Stomach smooth muscle (tissue), 2 donors: ENCODE data around the gene FJX1.

ENCODE experiments used
- H3K27ac ChIP-seq: one replicate; pipeline ENCODE4 v1.7.0; 2013; ENCODE audit warnings: mild to moderate bottlenecking, low read length, inconsistent platforms
- H3K27me3 ChIP-seq, 2 donors: one replicate each; pipeline ENCODE4 v1.7.0; 2013; ENCODE audit warnings: low read length in 2 of 2; ENCODE audit not compliant: insufficient read depth in 2 of 2, control insufficient read depth in 1 of 2
- H3K36me3 ChIP-seq, 2 donors: one replicate each; pipeline ENCODE4 v1.7.0; 2013; ENCODE audit warnings: low read length in 2 of 2; ENCODE audit not compliant: control insufficient read depth in 2 of 2, insufficient read depth in 2 of 2
- H3K4me1 ChIP-seq: one replicate; pipeline ENCODE4 v1.7.0; 2013; ENCODE audit warnings: low read length; ENCODE audit not compliant: control insufficient read depth, insufficient read depth
- H3K4me3 ChIP-seq, 2 donors: one replicate each; pipeline ENCODE4 v1.7.0; 2013; ENCODE audit warnings: low read length in 2 of 2
- H3K9ac ChIP-seq, 2 donors: one replicate each; pipeline ENCODE4 v1.7.0; 2013; ENCODE audit warnings: low read length in 2 of 2, mild to moderate bottlenecking in 1 of 2
- H3K9me3 ChIP-seq, 2 donors: one replicate each; pipeline ENCODE4 v1.7.0; 2013; ENCODE audit warnings: low read length in 2 of 2; ENCODE audit not compliant: control insufficient read depth in 2 of 2
- donor health status: healthy.
- donor health status: Pancreatic carcinoma.

The FJX1 gene, protein sequence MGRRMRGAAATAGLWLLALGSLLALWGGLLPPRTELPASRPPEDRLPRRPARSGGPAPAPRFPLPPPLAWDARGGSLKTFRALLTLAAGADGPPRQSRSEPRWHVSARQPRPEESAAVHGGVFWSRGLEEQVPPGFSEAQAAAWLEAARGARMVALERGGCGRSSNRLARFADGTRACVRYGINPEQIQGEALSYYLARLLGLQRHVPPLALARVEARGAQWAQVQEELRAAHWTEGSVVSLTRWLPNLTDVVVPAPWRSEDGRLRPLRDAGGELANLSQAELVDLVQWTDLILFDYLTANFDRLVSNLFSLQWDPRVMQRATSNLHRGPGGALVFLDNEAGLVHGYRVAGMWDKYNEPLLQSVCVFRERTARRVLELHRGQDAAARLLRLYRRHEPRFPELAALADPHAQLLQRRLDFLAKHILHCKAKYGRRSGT

DNA sequence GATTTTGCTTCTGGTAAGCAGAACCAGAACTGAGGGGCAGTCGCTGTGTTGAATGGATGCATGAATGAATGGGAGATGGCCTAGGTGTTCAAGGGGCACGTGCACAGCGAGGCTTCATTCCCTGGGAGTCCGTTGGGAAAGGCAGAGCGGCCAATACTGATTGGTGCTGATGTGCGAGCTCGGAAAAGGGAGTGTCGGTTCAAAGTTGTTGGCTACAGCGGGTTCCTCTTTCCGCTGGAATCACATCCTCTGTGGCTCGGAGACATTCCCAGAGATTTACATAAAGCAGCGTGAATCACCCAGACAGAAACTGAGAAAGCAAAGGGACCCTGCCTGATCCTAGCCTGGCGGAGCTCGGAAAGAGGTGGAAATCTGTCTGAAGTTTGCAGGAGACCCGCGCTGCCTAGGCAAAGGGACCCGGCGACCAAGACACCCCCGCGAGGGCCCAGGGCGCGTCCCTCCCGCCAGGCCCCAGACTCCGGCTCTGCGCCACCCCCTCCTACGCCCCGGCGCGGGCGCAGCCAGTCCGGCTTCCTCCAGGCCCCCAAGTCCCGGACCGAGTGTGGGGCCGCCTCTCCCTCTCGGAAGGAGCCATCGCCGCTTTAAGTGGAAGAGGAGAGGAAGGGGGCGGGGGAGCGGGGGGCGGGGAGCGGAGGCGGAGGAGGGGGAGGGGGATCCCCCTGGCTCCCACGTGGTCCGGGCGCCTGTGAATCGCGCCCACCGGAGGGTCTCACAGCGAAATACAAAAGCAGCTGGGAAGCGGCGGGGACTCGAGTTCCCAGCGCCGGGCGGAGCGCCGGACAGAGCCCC, at the start of gene FJX1:
Gene FJX1, plus strand, starts transcription at position 774 of the 810 bp plus-strand sequence. CDS start 177 bp downstream, outside the sequence.
- Histone ChIP-seq H3K27ac (no peak within 1 kb of the TSS), H3K9ac (peak within 1 kb of the TSS; percentile 13 to 40), H3K9me3 (no peaks in the 10 kb centered on the region), H3K4me1 (peaks cover 25% of the 10 kb centered on the region), H3K4me3 (peak within 1 kb of the TSS; percentile 68 to 75), H3K36me3 (no peaks in the 10 kb centered on the region), H3K27me3 (peaks cover 12 to 28% of the 10 kb centered on the region in 2 donors)

DNA sequence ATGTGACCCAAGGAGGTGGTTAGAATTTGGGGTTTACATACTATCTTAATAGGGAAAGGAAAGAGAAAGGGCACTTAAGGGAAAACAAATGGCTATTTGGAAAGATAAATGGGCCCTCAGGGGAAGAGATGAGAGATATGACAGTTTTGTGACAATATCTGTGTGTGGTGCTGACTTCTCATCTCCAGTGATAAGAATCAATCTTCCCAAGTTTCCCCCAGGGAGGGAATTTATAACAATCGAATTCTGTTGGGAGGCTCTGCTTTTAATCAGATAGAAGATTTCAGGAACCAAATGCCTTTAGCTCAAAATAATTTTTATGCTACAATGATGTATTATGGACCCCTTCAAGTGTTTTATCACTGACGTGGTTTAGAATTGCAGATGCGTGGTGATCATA, 46.6 kb upstream of the FJX1 start:
- Histone ChIP-seq H3K9me3 (no peaks in the 10 kb centered on the region), H3K27me3 (no peaks in the 10 kb centered on the region), H3K4me1 (no peaks in the 10 kb centered on the region), H3K9ac (no peak overlapping the region), H3K36me3 (no peaks in the 10 kb centered on the region), H3K4me3 (no peak overlapping the region), H3K27ac (no peak overlapping the region)

DNA sequence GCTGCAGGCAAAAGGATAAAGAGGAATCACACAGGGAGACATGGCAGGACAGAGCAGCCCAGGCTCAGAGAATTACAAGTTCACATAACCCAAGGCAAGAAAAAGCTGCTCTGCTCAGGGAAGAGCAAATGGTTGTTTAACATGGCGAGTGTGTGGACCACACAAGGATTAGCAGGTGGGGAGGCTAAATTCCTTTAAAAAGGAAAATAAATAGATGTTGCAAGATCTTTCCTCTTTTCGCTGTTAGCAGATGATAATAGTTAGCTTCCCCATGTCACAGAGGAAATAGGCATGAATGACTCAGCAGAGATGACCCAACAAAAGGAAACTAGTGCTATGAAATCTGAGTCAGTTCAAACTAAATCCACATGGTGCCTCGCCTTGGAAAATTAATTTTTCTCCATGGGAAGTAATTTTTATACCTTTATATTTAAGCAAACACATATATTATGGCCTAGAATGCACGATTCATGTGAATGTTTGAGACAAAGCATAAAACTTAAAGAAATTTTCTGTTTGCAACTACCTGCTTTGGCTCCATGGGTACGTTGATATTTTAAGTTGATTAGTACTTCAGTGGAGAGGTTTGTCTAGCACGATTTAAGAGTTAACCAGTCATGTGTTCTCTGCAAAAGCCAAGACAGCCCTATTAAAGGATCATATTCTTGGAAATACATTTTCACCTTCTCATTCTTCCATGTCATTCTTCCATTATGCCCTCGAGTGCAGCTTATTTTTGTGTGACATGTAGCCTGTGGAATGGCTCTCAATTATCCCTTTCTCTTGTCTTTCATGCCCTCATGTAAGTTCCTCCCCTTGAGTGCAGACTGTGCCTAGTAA, 38.5 kb upstream of the FJX1 start:
- Histone ChIP-seq H3K4me1 (no peaks in the 10 kb centered on the region), H3K4me3 (no peak overlapping the region), H3K27me3 (no peaks in the 10 kb centered on the region), H3K9ac (no peak overlapping the region), H3K27ac (no peak overlapping the region), H3K36me3 (no peaks in the 10 kb centered on the region), H3K9me3 (no peaks in the 10 kb centered on the region)

DNA sequence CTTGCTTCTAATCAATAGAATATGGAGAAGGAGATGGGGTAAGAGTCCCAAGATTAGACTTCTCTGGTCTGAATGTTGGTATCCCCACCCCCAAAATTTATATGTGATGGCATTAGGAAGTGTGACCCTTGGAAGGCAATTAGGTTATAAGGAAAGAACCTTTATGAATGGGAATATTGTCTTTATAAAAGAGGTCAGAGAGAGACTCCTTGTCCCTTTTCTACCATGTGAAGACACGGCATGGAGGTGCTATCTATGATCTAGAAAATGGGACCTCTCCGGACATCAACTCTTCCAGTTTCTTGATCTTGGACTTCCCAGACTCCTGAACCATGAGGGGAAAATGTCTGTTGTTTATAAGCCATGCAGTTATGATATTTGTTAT, 37.9 kb upstream of the FJX1 start:
- Histone ChIP-seq H3K27ac (no peak overlapping the region), H3K4me1 (no peaks in the 10 kb centered on the region), H3K27me3 (peaks cover 0 to 3% of the 10 kb centered on the region in 2 donors), H3K4me3 (no peak overlapping the region), H3K36me3 (no peaks in the 10 kb centered on the region), H3K9ac (no peak overlapping the region), H3K9me3 (no peaks in the 10 kb centered on the region)

DNA sequence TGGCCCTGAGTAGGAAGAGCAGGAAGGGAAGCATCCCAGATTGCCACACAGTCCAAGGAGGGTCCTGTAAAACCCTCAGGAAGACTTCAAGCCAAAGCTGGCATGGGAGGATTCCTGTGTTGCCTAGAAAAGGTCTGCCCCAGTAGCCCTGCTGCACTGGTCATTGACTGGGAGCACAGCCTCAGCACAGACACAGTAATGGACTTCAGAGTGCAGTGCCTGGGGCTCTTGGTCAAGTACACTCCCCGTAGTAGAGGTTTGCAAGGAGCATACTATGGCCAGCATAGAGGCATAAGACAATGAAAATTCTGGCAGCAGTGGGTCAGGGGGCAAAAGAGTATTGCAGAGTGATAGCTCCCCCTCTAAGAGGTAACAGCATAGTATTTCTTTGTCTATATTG, 36.2 kb upstream of the FJX1 start:
- H3K4me1 ChIP-seq = no peaks in the 10 kb centered on the region
- no peak overlapping the region for H3K4me3 ChIP-seq
- H3K9me3 ChIP-seq = no peaks in the 10 kb centered on the region
- H3K36me3 ChIP-seq = no peaks in the 10 kb centered on the region
- no peak overlapping the region for H3K27ac ChIP-seq
- H3K9ac ChIP-seq = no peak overlapping the region
- H3K27me3 ChIP-seq = peaks cover 0 to 3% of the 10 kb centered on the region in 2 donors

DNA sequence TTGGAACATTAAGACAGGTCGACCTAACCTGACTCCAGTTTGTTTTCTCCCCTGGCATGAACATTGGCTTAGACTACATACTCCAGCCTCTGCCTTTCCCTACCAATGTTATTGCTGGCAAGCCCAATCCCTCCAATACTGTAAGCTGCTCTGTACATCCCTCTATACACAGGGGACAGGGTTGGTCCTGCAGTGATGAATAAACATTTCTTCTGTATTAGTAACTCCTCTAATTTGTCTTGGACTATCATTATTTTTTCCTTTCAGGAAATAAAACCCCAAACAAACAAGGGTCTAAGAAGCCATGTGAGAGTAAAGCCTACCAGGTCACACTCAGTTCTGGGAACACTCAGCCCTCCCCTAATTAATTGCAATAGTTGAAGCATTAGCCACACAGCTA, 35.1 kb upstream of the FJX1 start:
- Histone ChIP-seq H3K27ac (no peak overlapping the region), H3K4me1 (no peaks in the 10 kb centered on the region), H3K9me3 (no peaks in the 10 kb centered on the region), H3K27me3 (peaks cover 0 to 3% of the 10 kb centered on the region in 2 donors), H3K9ac (no peak overlapping the region), H3K4me3 (no peak overlapping the region), H3K36me3 (no peaks in the 10 kb centered on the region)

DNA sequence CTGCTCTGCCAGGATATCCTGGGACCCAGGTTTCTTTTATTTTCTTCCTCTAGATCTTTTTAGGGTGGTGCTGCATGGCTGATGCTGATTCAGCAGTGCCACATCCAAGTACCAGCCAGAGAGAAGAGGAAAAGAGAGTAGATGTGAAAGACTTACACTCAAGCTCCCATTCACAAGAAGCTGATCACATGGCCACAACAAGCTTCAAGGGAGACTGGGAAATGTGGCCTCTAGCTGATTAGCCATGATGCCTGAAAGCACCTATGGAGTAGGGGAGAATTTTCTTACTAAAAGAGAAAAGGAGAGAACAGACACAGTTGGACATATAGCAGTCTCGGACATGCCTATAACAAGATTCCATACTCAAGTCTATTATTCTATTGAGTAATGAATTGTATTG, 34.4 kb upstream of the FJX1 start:
- Histone ChIP-seq H3K27me3 (peaks cover 0 to 5% of the 10 kb centered on the region in 2 donors), H3K9me3 (no peaks in the 10 kb centered on the region), H3K27ac (no peak overlapping the region), H3K9ac (no peak overlapping the region), H3K4me1 (no peaks in the 10 kb centered on the region), H3K4me3 (no peak overlapping the region), H3K36me3 (no peaks in the 10 kb centered on the region)

DNA sequence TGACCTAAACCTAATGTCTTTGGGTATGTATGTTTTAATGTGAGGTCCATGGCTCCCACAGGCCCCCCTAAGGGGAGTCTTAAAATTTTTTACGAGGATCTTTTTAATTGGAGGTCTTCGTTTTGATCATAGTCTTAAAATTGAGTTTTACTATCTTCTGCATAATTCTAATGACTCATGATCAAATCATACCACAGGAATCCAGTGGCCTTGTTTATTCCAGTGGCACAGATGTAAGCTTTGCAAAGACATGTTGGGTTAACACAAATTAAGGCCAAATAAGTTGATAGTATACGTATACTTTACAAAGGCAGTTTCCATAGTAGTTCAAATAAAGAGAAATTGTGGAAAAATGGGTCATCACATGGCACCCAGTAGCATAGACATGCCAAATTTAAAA, 33.9 kb upstream of the FJX1 start:
- Histone ChIP-seq H3K9ac (no peak overlapping the region), H3K4me1 (no peaks in the 10 kb centered on the region), H3K4me3 (no peak overlapping the region), H3K36me3 (no peaks in the 10 kb centered on the region), H3K27ac (no peak overlapping the region), H3K9me3 (no peaks in the 10 kb centered on the region), H3K27me3 (peaks cover 0 to 5% of the 10 kb centered on the region in 2 donors)

DNA sequence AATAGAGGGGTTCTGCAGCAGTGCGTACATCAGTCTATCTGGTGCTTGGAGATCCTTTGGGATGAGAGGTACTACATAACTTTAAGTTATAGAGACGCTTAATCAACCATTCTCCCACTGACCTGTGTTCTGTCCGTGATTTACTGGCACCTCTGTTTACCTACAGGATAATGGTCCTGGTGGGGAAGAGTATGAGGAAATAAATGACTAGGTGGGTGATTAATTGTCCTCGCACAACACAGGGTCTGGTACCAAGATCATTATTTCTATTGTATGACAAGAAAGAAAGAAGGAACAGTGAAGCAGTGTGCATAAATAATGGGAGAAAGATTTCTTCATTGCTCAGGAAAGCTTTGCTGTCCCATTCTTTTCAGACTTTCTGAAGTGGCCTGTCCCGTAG, 32.8 kb upstream of the FJX1 start:
- H3K27ac ChIP-seq = no peak overlapping the region

DNA sequence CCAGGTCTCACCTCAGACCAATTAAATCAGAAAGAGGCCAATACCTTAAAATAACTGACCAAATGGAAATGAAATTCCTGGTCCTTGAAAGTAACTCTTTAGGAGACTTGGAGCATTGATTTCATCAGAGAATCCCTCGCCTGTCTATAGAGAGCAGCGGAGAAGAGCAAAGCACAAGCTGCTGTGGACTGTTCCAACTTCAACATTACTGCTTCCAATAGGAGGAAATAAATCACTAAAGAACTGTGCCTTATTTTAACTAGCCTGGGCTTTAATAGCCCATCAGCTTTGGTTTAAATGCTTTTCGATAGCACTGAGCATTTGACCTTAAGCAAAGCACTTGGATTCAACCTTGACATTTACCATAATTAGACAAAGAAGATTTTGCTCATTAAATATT, 32.0 kb upstream of the FJX1 start:
- Histone ChIP-seq H3K4me1 (no peaks in the 10 kb centered on the region), H3K9me3 (no peaks in the 10 kb centered on the region), H3K4me3 (no peak overlapping the region), H3K36me3 (no peaks in the 10 kb centered on the region), H3K9ac (no peak overlapping the region), H3K27ac (no peak overlapping the region), H3K27me3 (peaks cover 0 to 5% of the 10 kb centered on the region in 2 donors)

More for the DNA sequence above, 32.8 kb upstream of the FJX1 start:
- no peaks in the 10 kb centered on the region for H3K4me1 ChIP-seq
- H3K9ac ChIP-seq = no peak overlapping the region
- no peaks in the 10 kb centered on the region for H3K36me3 ChIP-seq
- H3K27me3 ChIP-seq = peaks cover 0 to 5% of the 10 kb centered on the region in 2 donors
- no peak overlapping the region for H3K4me3 ChIP-seq
- H3K9me3 ChIP-seq = no peaks in the 10 kb centered on the region
